GM18511 (cell line): ENCODE measurements around the gene UBAC2.

Experiments
- ATAC-seq: cut with Tn5 transposase; IDR thresholded peaks from one replicate; pipeline ENCODE4 v1.9.1; 2021; ENCODE audit warnings: mild to moderate bottlenecking, moderate library complexity; ENCODE audit not compliant: unreplicated experiment

UBAC2 gene

GRCh38 chr13:99373436-99373835, 172.8 kb downstream of the UBAC2 start:
- ATAC-seq, result no peak

- ATAC-seq, result peak; percentile 38
Observed at GRCh38 chr13:99374169-99374991, 173.7 kb downstream of the UBAC2 start.

GRCh38 chr13:99374994-99375737, 174.5 kb downstream of the UBAC2 start:
- ATAC-seq, result peak; percentile 62

DNA sequence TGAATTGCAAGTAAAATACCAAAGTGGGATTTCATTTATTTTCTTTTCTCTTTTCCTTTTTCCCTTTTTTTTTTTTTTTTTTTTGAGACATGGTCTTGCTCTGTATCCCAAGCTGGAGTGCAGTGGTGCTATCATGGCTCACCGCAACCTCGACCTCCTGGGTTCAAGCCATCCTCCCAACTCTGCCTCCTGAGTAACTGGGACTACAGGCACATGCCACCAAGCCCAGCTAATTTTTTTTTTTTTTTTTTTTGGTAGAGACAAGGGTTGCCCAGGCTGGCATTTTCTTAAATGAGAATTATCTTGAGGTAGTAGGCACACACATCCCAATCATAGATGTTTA, 175.1 kb downstream of the UBAC2 start:
- peak; percentile 1 for ATAC-seq

DNA sequence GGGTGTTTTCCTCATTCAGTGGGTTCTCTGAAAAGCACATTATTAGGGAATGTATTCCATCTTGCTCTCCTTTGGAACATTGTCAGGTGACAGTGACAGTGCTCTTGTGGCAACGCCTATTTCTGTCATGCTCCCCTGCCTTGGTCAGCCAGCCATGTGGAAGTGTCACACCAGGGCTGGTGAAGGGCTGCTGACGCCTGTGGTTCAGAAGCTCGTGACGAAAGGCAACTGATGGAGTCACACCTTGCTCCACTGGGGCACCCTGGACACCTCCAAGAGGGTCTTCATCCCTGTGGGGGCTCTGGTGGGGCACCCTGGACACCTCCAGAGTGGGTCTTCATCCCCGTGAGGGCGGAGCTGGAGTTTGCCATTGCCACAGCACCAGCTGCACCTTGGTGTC, 175.5 kb downstream of the UBAC2 start:
- ATAC-seq, result peak; percentile 57

- no peak for ATAC-seq
Observed at GRCh38 chr13:99376924-99377323, 176.3 kb downstream of the UBAC2 start.

- no peak for ATAC-seq
Observed at GRCh38 chr13:99377641-99378040, 177.0 kb downstream of the UBAC2 start.

GRCh38 chr13:99378985-99379733, 178.5 kb downstream of the UBAC2 start:
- no peak for ATAC-seq

- no peak for ATAC-seq
Observed at GRCh38 chr13:99379856-99380801, 179.5 kb downstream of the UBAC2 start.

DNA sequence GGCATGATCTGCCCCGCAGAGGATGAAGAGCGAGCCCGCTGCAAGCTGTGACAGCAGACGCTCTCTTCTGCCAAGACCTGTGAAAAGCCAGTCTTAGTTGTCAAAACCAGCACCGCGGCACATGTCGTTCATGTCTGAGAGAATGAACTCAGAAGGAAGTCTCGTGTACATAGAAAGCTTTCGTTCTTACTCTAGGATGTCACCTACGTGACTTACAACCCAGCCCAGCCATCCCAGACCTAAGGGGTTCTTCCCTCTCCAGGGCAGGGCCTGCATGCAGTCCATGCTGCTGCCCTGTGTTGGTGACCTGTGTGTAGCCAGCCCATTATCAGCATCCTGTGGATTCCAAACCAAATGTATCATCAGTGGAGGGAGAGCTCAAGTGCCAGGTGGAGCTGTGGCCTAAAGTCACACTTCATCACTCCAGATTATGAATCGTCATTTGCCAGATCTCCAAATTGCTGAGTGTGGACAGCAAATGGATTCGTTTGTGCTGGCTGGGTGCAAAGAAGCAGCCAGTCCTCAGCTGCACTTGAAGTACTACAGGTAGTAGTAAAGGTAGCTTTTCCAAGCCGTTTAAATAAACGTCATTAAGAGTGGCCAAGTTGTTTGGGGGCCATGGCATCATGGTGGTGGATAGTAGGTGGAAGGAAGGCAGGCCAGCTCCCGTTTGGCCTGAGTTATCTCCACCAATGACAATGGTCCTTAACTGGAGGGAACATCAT, 180.4 kb downstream of the UBAC2 start:
- ATAC-seq, result peak; percentile 80

DNA sequence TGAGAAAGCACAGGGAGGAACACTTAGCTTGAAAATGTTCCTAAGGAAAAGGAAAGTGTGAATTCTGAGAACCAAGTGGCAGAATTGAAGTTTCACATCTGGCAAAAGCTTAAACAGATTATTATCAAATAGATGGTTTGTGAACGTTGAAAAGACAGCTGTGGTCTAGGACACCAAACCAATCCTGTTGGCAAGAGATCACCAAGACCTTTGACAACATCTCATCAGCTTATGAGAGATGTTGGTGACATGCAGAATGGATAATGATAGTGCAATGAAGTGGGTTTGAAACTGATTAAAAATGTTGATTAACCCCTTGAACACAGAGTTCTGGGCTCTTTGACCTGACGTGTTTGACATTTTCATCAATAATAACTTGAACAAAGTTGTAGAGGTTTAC, 181.1 kb downstream of the UBAC2 start:
- no peak for ATAC-seq

DNA sequence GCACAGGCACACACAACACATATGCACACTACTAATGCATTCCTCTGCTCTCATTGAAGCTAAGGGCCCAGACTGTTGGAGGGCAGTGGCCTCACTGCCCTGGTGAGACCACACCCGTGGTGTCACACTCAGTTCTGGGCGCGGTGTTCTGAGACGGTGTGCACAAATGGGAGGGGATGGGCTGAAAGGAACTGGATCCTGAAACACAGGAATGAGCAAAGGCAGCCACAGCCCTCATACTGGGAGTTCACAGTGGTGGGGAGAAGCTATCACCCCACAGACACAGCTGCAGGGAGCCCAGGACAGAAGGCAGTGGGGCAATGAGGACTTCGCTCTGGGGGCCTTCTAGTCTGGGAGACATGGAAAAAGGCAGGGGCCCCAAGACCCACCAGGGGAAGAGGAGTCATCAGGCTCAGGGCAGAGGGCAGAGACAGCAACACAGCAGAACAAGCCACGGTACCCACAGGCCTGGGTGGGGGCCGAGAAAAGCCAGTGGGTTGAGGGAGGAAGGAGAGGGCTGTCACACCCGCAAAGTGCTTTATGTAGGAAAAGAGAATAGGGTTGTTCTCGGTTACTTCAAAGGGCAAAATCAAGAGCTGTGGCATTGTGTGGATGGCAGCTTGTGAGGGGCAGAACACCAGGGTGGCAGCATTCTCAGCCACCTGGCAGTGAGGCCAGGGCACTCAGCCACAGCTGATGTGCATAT, 181.9 kb downstream of the UBAC2 start:
- no peak for ATAC-seq

GRCh38 chr13:99383511-99383921, 182.9 kb downstream of the UBAC2 start:
- no peak for ATAC-seq

GRCh38 chr13:99383946-99384345, 183.3 kb downstream of the UBAC2 start:
- ATAC-seq, result no peak

DNA sequence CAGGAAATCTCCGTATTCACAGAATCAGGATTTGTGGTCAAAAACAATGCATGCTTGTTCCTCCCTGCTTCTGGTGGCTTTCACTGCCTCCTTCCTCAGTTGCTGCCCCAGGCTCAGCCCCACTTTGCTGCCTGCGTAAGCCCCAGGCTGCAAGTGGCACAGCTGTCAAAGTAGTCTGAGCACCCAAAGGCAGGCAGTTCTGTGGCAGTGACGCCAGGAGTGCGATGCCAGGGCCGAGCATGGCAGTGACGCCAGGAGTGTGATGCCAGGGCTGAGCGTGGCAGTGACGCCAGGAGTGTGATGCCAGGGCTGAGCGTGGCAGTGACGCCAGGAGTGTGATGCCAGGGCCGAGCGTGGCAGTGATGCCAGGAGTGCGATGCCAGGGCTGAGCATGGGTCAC, 183.8 kb downstream of the UBAC2 start:
- no peak for ATAC-seq

DNA sequence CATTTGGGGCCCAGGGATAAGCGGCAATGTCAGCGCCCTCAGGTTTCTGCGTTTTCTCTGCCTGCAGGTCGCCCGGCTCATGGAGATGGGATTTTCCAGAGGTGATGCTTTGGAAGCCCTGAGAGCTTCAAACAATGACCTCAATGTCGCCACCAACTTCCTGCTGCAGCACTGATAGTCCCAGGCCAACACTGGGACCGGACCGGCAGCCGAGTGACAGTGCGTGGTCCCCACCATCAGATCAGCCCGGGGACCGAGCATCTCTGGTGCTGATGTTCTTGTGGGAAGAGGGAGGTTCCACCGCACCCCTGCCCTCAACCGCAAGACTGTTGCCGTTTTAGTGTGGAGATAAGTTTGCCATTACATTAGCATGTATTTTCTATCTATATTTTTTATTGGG, 184.5 kb downstream of the UBAC2 start:
- no peak for ATAC-seq

DNA sequence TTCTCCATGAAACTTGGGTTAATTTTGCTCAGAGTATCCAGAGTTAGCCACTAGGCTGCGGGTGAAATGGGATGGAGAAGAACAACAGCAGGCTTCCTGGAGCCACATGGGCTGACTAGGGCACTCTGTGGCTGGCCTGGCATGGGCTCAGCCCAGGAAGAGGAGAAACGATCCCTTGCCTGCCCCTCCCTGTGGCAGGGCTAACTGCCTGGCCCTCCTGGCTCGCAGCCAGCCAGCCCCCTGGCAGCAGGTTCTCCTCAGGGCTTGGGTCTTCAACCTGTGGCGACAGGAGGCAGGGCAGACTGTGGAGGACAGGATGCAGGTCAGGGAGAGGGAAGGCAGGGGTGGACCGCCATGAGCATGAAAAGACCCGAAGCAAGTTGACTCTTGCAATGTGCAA, 185.3 kb downstream of the UBAC2 start:
- ATAC-seq, result no peak

DNA sequence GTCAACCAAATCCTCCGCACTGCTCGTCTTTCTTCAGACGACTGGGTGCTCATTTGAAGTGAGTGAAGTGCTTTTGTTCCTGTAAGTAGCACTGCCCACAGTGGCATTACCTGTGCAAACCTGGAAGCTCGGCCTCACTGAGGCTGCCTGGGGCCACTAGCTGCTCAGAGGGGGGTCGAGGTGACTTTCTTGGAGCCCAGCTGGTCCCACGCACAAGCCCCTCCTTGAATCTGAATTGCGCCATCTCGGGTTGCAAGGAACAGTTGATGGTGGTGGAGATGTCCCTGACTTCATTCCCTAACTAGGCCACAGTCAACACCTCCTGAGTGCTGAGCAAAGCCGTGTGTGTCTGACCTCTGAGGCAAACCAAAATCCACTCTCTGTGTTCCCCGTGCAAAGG, 185.8 kb downstream of the UBAC2 start:
- no peak for ATAC-seq
